Suprapubic skin (tissue), 4 donors: ENCODE measurements around the gene VHLL.

Source experiments
- CTCF ChIP-seq, 2 donors: fragments of 200-600 bp in 1 of 2; fragments of 450-650 bp in 1 of 2; sonication (generic) in 1 of 2; IDR thresholded peaks; one replicate each; pipeline ENCODE4 v1.5.1; 2016 to 2019; ENCODE audit warnings: antibody characterized with exemption in 2 of 2, mild to moderate bottlenecking in 1 of 2, moderate library complexity in 1 of 2
- EP300 ChIP-seq: sonication (generic); formaldehyde crosslinking; IDR thresholded peaks from one replicate; pipeline ENCODE4 v1.6.1; 2017; ENCODE audit warnings: antibody characterized with exemption
- POLR2A ChIP-seq, 2 donors: fragments of 450-650 bp; IDR thresholded peaks; one replicate each; pipeline ENCODE4 v1.6.1; 2017; ENCODE audit warnings: antibody characterized with exemption in 2 of 2, mild to moderate bottlenecking in 2 of 2, moderate library complexity in 2 of 2
- POLR2AphosphoS5 ChIP-seq, 3 donors: sonication (generic); formaldehyde crosslinking; IDR thresholded peaks; one replicate each; pipeline ENCODE4 v1.6.1; 2017; ENCODE audit warnings: antibody characterized with exemption in 3 of 3

- TF ChIP-seq CTCF (IDR thresholded peaks at IDR 0.05) = no peak
- no peak for TF ChIP-seq POLR2A (IDR thresholded peaks at IDR 0.05)
- TF ChIP-seq EP300 = no peak
- TF ChIP-seq POLR2AphosphoS5 (IDR thresholded peaks at IDR 0.05) = no peak
Observed at GRCh38 chr1:156303241-156303640, 4.1 kb upstream of the VHLL start.
